Activated naive CD4-positive, alpha-beta T cell treated with anti-CD3 and anti-CD28 coated beads for 36 hours (primary cell): Measurements from ENCODE around the gene IQGAP2. TPM values are rescaled to one million over a fixed set of nuclear protein-coding genes. Genes with fewer than 3 reads are reported as not detected.
"Not testable (repeated sequence)": the region's sequence is repeated elsewhere in the genome, so short reads cannot be mapped to it uniquely, and the experiment has no call there.

Experiments used
- CTCF ChIA-PET: fragments of 350-600 bp; sonication (Branson Sonifier 250); formaldehyde crosslinking; loops from one replicate; lab custom pipeline; 2021; ENCODE audit warnings: antibody characterized with exemption; lab: Charles Lee
- DNase-seq: peaks from one replicate; pipeline ENCODE4 v3.0.0-alpha.2; 2020
- H3K27ac Mint-ChIP-seq: one replicate; pipeline ENCODE4 v1.8.0; 2021; ENCODE audit warnings: mild to moderate bottlenecking, mixed read lengths
- H3K27me3 Mint-ChIP-seq: one replicate; pipeline ENCODE4 v1.8.0; 2021; ENCODE audit warnings: low read depth, mixed read lengths
- H3K36me3 Mint-ChIP-seq: one replicate; pipeline ENCODE4 v1.8.0; 2021; ENCODE audit warnings: low read depth, mixed read lengths
- H3K4me1 Mint-ChIP-seq: one replicate; pipeline ENCODE4 v1.8.0; 2021; ENCODE audit warnings: low read depth, mixed read lengths
- H3K4me3 Mint-ChIP-seq: one replicate; pipeline ENCODE4 v1.8.0; 2021; ENCODE audit warnings: mild to moderate bottlenecking, moderate library complexity, mixed read lengths
- H3K9me3 Mint-ChIP-seq: one replicate; pipeline ENCODE4 v1.8.0; 2021; ENCODE audit warnings: mixed read lengths
- intact Hi-C: fragments of 100-400 bp; cut with micrococcal nuclease; formaldehyde crosslinking; loops from one replicate; pipeline ENCODE4 v1.15.1; 2023
- total RNA-seq, 2 experiments: library from RNA; stranded (reverse); gene quantifications; one replicate each; pipeline ENCODE4 v1.2.3, GENCODE V29; 2021

Gene IQGAP2
- total RNA-seq, 2 experiments from 2014 or later: 54.6 to 55.9 TPM

DNA sequence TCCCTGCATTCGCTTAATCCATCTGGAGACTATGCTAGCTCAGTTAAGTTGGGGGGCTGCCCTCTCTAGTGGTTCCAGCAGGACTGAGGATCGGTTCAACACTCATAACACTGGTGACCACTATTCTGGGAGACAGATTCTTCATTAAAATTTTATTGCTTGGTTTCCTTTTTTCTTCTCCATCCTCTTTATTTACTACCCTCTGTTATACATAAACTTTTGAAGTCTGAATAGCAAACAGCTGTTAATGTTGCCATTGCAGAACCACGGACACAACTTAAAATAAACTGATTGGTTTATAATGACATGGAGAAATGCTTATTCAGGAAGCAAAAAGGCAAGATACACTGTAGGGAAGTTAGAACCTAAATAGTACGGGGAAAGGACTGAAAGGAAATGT, 22.1 kb downstream of the IQGAP2 start:
- no peak overlapping the region for H3K27ac Mint-ChIP-seq
- intact Hi-C loops: no loop called here
- DNase-seq: no peak
- CTCF ChIA-PET: interaction anchor here (1.0 kb wide), 1 partner anchor 10 kb away, joined by 3 read pairs; no protein-coding TSS in a partner anchor
- H3K9me3 Mint-ChIP-seq: no peaks in the 10 kb centered on the region
- peaks cover 36% of the 10 kb centered on the region for H3K4me1 Mint-ChIP-seq
- peaks cover 13% of the 10 kb centered on the region for H3K36me3 Mint-ChIP-seq
- no peak overlapping the region for H3K4me3 Mint-ChIP-seq
- H3K27me3 Mint-ChIP-seq: no peaks in the 10 kb centered on the region

- H3K36me3 Mint-ChIP-seq: peaks cover 10% of the 10 kb centered on the region
- CTCF ChIA-PET: interaction anchor here (1.0 kb wide), 1 partner anchor 11 kb away, joined by 3 read pairs; no protein-coding TSS in a partner anchor
- no peak for DNase-seq
- intact Hi-C loops: no loop called here
- H3K27me3 Mint-ChIP-seq: no peaks in the 10 kb centered on the region
- peaks cover 29% of the 10 kb centered on the region for H3K4me1 Mint-ChIP-seq
- no peaks in the 10 kb centered on the region for H3K9me3 Mint-ChIP-seq
- H3K4me3 Mint-ChIP-seq: no peak overlapping the region
- H3K27ac Mint-ChIP-seq: no peak overlapping the region
Observed at GRCh38 chr5:76425928-76426804, 23.1 kb downstream of the IQGAP2 start.

- DNase-seq: no peak
- H3K27ac Mint-ChIP-seq: no peak overlapping the region
- no peaks in the 10 kb centered on the region for H3K9me3 Mint-ChIP-seq
- intact Hi-C loops: no loop called here
- CTCF ChIA-PET: no interaction called here
- H3K36me3 Mint-ChIP-seq: peaks cover 8% of the 10 kb centered on the region
- peaks cover 29% of the 10 kb centered on the region for H3K4me1 Mint-ChIP-seq
- no peaks in the 10 kb centered on the region for H3K27me3 Mint-ChIP-seq
- no peak overlapping the region for H3K4me3 Mint-ChIP-seq
Observed at GRCh38 chr5:76427206-76428140, 24.4 kb downstream of the IQGAP2 start.

DNA sequence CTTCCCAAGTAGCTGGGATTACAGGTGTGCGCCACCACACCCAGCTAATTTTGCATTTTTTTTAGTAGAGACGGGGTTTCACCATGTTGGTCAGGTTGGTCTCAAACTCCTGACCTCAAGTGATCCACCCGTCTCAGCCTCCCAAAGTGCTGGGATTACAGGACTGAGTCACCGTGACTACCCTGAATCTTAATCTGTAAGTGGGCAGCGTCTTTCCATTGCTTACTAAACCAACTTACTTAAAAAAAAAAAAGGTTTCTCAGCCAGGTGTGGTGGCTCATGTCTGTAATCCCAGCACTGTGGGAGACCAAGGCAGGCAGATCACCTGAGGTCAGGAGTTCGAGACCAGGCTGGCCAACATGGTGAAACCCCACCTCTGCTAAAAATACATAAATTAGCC, 25.5 kb downstream of the IQGAP2 start:
- intact Hi-C loops, H3K27ac Mint-ChIP-seq, H3K9me3 Mint-ChIP-seq, H3K27me3 Mint-ChIP-seq, H3K36me3 Mint-ChIP-seq, CTCF ChIA-PET, H3K4me3 Mint-ChIP-seq, DNase-seq: not testable (repeated sequence)
- peaks cover 34% of the 10 kb centered on the region for H3K4me1 Mint-ChIP-seq

DNA sequence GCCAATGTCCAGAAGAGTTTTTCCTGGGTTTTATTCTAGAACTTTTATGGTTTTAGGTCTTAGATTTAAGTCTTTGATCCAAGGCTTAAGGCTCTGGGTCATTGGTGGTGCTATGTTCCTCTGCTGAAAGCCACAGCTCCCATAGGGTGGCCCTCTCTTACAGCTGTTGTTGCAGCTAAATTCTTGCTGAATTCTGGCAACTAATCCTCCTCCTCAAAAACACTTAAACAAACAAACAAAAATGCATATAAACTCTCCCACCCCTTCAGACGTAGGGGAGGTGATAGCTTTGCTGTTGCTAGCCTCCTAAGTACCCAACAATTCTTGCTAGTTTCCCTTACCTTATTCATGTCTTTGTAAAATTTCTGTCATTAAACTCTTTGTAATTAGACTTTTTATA, 30.2 kb downstream of the IQGAP2 start:
- Mint-ChIP-seq H3K4me3 (no peak overlapping the region), H3K27ac (no peak overlapping the region), H3K27me3 (no peaks in the 10 kb centered on the region), H3K4me1 (peaks cover 18% of the 10 kb centered on the region), H3K36me3 (peaks cover 9% of the 10 kb centered on the region), H3K9me3 (peaks cover 11% of the 10 kb centered on the region)
- intact Hi-C loops: no loop called here
- DNase-seq: no peak
- CTCF ChIA-PET: interaction anchor here (0.7 kb wide), 1 partner anchor 31 kb away, joined by 3 read pairs; no protein-coding TSS in a partner anchor

DNA sequence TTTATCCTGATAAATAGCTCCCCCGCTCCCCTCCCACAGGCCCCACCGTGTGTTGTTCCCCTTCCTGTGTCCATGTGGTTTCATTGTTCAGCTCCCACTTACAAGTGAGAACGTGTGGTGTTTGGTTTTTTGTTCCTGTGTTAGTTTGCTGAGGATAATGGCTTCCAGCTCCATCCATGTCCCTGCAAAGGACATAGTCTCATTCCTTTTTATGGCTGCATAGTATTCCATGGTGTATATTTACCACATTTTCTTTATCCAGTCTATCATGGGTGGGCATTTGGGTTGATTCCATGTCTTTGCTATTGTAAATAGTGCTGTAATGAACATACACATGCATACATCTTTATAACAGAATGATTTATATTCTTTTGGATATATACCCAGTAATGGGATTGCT, 34.4 kb downstream of the IQGAP2 start:
- H3K4me3 Mint-ChIP-seq, H3K27ac Mint-ChIP-seq, CTCF ChIA-PET, H3K27me3 Mint-ChIP-seq, DNase-seq, intact Hi-C loops: not testable (repeated sequence)
- Mint-ChIP-seq H3K36me3 (peaks cover 15% of the 10 kb centered on the region), H3K9me3 (peaks cover 18% of the 10 kb centered on the region), H3K4me1 (peaks cover 29% of the 10 kb centered on the region)

GRCh38 chr5:76438025-76438424, 34.9 kb downstream of the IQGAP2 start:
- CTCF ChIA-PET: no interaction called here
- intact Hi-C loops: no loop called here
- H3K36me3 Mint-ChIP-seq: peaks cover 15% of the 10 kb centered on the region

GRCh38 chr5:76439201-76439600, 36.1 kb downstream of the IQGAP2 start:
- CTCF ChIA-PET: interaction anchor here (0.6 kb wide), 2 partner anchors 9 to 21 kb away, joined by 3 to 4 read pairs; no protein-coding TSS in a partner anchor
- H3K27me3 Mint-ChIP-seq: no peaks in the 10 kb centered on the region
- DNase-seq: no peak
- no peak overlapping the region for H3K27ac Mint-ChIP-seq
- H3K9me3 Mint-ChIP-seq: peaks cover 18% of the 10 kb centered on the region
- H3K4me1 Mint-ChIP-seq: peaks cover 23% of the 10 kb centered on the region
- no peak overlapping the region for H3K4me3 Mint-ChIP-seq
- peaks cover 15% of the 10 kb centered on the region for H3K36me3 Mint-ChIP-seq
- intact Hi-C loops: no loop called here

More at GRCh38 chr5:76438025-76438424, 34.9 kb downstream of the IQGAP2 start:
- Mint-ChIP-seq H3K9me3 (peaks cover 18% of the 10 kb centered on the region), H3K27ac (no peak overlapping the region), H3K4me3 (no peak overlapping the region), H3K27me3 (no peaks in the 10 kb centered on the region), H3K4me1 (peaks cover 24% of the 10 kb centered on the region)
- DNase-seq: no peak

DNA sequence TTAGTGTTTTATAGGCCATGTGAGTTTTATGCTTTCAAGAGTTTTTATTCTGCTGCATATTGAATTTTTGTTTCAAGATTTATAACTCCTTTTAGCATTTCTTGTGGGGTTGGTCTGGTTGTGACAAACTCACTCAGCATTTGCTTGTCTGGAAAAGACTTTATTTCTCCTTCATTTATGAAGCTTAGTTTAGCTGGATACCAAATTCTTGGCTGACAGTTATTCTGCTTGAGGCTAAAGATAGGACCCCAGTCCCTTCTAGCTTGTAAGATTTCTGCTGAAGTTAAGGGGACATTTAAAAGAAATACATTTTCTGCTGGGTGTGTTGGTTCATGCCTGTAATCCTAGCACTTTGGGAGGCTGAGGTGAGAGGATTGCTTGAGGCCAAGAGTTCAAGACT, 36.8 kb downstream of the IQGAP2 start:
- peaks cover 23% of the 10 kb centered on the region for H3K4me1 Mint-ChIP-seq
- H3K9me3 Mint-ChIP-seq: peaks cover 16% of the 10 kb centered on the region
- intact Hi-C loops: no loop called here
- no peak overlapping the region for H3K27ac Mint-ChIP-seq
- H3K4me3 Mint-ChIP-seq: no peak overlapping the region
- H3K27me3 Mint-ChIP-seq: no peaks in the 10 kb centered on the region
- DNase-seq: no peak
- peaks cover 16% of the 10 kb centered on the region for H3K36me3 Mint-ChIP-seq
- CTCF ChIA-PET: interaction anchor here (0.6 kb wide), 1 partner anchor 8 kb away, joined by 3 read pairs; no protein-coding TSS in a partner anchor

DNA sequence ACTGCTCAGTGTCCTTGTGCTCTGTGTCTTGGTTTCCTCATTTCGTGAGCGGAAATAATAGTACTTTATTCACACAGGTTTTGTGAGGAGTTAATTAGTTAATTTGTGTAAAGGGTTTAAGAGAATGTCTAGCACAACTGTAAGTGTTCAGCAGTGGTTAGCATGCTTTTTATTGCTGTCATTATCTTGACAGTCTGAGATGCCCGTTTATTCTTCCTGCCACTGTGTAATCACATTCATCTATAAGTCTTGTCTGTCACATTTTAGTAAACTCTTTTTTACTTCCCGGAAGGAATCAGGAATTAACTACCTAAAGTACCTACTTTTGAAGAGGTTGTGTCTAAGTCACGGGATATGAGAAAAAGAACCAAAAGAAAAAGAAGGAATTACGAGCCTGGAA, 38.0 kb downstream of the IQGAP2 start:
- intact Hi-C loops: no loop called here
- Mint-ChIP-seq H3K27me3 (no peaks in the 10 kb centered on the region), H3K27ac (no peak overlapping the region), H3K36me3 (peaks cover 18% of the 10 kb centered on the region), H3K4me3 (no peak overlapping the region), H3K4me1 (peaks cover 20% of the 10 kb centered on the region), H3K9me3 (peaks cover 12% of the 10 kb centered on the region)
- CTCF ChIA-PET: no interaction called here
- DNase-seq: no peak

GRCh38 chr5:76441890-76442673, 39.0 kb downstream of the IQGAP2 start:
- no peak for DNase-seq
- Mint-ChIP-seq H3K27ac (no peak overlapping the region), H3K4me3 (no peak overlapping the region), H3K9me3 (peaks cover 11% of the 10 kb centered on the region), H3K4me1 (peaks cover 21% of the 10 kb centered on the region), H3K27me3 (no peaks in the 10 kb centered on the region), H3K36me3 (peaks cover 17% of the 10 kb centered on the region)
- CTCF ChIA-PET: no interaction called here
- intact Hi-C loops: no loop called here
